NB4 (cell line): ENCODE results near the gene RESF1.

Experiments used
- DNase-seq: peaks from one replicate; pipeline ENCODE4 v3.0.0; 2010; ENCODE audit warnings: low read depth
- H3K4me3 ChIP-seq: one replicate; pipeline ENCODE4 v1.5.1; 2011; ENCODE audit warnings: mild to moderate bottlenecking, low read depth, low read length, moderate library complexity
- MYC ChIP-seq: IDR thresholded peaks from 2 replicates; pipeline ENCODE4 v1.6.1; 2011; ENCODE audit warnings: low read depth, low read length
- POLR2A ChIP-seq: IDR thresholded peaks from 2 replicates; pipeline ENCODE4 v1.6.1; 2011; ENCODE audit warnings: mild to moderate bottlenecking; ENCODE audit not compliant: insufficient read length; ENCODE audit errors: extremely low read depth
- TF ChIP-seq, protein P1 (sequence below): IDR thresholded peaks from one replicate; pipeline ENCODE4 v1.5.1; 2012; ENCODE audit warnings: low read depth, low read length
- TF ChIP-seq, protein P2 (sequence below): IDR thresholded peaks from 2 replicates; pipeline ENCODE4 v1.6.1; 2011; ENCODE audit warnings: low read depth, low read length

Gene RESF1

DNA sequence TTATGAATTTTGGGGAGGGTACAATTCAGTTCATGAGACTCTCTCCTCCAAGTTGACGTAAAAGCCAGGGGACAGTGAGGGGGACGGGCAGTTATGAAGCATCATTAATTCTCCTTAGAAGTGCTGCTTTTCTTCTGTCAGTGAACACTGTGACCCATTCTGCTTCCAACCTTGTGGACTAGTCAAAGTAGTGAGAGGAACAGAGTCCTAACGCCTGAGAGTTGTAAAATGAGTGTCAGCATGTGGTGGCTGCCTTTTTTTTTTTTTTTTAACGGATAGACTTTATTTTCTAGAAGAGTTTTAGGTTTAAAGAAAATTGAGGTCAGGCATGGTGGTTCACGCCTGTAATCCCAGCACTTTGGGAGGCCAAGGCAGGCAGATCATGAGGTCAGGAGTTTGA lies 15.5 kb downstream of the RESF1 start:
- no peak for DNase-seq
- no peak overlapping the region for H3K4me3 ChIP-seq
- TF ChIP-seq, protein P1, sequence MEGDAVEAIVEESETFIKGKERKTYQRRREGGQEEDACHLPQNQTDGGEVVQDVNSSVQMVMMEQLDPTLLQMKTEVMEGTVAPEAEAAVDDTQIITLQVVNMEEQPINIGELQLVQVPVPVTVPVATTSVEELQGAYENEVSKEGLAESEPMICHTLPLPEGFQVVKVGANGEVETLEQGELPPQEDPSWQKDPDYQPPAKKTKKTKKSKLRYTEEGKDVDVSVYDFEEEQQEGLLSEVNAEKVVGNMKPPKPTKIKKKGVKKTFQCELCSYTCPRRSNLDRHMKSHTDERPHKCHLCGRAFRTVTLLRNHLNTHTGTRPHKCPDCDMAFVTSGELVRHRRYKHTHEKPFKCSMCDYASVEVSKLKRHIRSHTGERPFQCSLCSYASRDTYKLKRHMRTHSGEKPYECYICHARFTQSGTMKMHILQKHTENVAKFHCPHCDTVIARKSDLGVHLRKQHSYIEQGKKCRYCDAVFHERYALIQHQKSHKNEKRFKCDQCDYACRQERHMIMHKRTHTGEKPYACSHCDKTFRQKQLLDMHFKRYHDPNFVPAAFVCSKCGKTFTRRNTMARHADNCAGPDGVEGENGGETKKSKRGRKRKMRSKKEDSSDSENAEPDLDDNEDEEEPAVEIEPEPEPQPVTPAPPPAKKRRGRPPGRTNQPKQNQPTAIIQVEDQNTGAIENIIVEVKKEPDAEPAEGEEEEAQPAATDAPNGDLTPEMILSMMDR = no peak
- TF ChIP-seq, protein P2, sequence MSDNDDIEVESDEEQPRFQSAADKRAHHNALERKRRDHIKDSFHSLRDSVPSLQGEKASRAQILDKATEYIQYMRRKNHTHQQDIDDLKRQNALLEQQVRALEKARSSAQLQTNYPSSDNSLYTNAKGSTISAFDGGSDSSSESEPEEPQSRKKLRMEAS = no peak
- TF ChIP-seq POLR2A = no peak
- TF ChIP-seq MYC = no peak

DNA sequence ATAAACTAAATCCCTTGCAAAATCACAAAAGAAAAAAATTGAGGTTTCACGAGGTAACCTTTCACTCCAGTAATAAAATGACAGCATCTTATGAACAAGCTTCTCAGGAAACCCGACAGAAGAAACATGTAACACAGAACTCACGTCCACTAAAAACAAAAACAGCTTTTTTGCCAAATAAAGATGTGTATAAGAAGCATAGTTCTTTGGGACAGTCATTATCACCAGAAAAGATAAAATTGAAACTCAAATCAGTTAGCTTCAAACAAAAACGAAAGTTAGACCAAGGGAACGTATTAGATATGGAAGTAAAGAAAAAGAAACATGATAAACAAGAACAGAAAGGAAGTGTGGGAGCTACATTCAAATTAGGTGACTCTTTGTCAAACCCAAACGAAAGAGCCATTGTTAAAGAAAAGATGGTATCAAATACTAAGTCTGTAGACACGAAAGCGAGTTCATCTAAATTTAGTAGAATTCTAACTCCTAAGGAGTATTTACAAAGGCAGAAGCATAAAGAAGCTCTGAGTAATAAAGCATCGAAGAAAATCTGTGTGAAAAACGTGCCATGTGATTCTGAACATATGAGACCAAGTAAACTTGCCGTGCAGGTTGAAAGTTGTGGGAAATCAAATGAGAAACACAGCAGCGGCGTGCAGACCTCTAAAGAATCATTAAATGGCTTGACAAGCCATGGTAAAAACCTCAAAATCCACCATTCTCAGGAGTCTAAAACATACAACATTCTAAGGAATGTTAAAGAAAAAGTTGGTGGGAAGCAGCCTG lies 25.8 kb downstream of the RESF1 start:
- TF ChIP-seq, protein P2 = no peak
- no peak overlapping the region for H3K4me3 ChIP-seq

DNA sequence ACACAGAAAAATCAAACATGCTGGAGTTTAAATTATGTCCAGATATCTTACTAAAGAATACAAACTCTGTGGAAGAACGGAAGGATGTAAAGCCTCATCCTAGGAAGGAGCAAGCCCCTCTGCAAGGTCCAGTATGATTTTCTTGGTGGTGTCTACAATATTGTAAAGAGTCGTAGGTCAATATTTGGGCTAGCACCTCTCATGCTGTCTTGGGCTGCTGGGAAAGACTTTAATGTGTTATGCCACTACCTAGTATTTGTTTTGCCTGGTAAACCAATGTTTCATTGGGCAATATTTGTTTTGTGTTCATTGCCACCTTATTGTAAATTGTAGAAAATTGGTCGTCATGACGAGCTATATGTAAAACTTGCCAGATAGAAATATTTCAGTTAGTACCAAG lies 26.6 kb downstream of the RESF1 start:
- no peak for TF ChIP-seq POLR2A
- TF ChIP-seq, protein P2 = no peak
- TF ChIP-seq, protein P1 = no peak
- TF ChIP-seq MYC = no peak
- no peak overlapping the region for H3K4me3 ChIP-seq
- DNase-seq = no peak

More for the DNA sequence above, 25.8 kb downstream of the RESF1 start:
- DNase-seq = no peak

DNA sequence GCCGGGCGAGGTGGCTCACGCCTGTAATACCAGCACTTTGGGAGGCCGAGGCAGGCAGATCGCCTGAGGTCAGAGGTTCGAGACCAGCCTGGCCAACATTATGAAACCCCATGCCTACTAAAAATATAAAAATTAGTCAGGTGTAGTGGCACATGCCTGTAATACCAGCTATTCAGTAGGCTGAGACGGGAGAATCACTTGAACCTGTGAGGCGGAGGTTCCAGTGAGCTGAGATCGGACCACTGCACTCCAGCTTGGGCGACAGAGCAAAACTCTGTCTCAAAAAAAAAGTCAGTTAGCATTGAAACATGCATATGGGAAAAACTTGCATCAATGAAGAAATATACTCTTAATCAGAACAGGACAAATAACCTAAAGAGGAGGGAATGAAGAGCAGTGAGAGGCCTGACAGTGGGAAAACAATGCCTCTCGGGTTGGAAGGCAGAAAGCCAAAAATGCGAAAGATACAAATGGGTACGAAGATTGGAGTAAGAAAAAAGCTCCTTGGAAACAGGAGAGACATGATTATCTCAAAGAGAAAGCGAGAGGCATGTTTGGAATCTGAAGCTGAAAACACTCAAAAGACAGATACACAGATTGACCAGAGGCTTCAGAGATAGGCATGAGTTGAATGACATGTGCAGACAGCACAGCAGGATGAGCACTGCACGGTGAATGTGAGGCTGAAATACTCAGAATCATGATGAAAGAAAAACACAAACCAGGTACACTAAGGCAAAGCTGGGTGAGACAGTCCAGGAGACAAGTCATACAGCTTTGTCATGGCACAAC lies 30.6 kb downstream of the RESF1 start:
- DNase-seq = no peak
- TF ChIP-seq MYC (no peak), POLR2A (no peak)
- TF ChIP-seq, protein P2 = no peak
- TF ChIP-seq, protein P1 = no peak
- no peak overlapping the region for H3K4me3 ChIP-seq

DNA sequence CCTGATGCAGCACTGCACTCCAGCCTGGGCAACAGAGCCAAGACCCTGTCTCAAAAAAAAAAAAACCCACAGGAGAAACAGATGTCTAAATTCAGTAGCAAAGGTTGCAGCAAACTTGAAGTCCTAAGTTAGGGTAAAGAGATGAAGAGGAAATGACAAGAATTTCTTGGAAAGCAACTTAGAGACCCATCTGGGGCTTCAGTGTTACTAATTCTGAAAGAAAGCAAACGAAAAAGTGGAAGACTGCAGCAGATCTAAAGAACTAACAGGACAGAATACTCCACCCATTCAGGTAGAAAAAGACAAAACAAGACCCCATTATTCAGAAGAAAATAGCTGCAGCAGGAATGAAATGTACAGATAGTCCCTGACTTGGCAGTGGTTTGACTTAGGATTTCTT lies 31.9 kb downstream of the RESF1 start:
- TF ChIP-seq POLR2A (no peak), MYC (no peak)
- TF ChIP-seq, protein P1 = no peak
- TF ChIP-seq, protein P2 = no peak
- H3K4me3 ChIP-seq = no peak overlapping the region
- no peak for DNase-seq

DNA sequence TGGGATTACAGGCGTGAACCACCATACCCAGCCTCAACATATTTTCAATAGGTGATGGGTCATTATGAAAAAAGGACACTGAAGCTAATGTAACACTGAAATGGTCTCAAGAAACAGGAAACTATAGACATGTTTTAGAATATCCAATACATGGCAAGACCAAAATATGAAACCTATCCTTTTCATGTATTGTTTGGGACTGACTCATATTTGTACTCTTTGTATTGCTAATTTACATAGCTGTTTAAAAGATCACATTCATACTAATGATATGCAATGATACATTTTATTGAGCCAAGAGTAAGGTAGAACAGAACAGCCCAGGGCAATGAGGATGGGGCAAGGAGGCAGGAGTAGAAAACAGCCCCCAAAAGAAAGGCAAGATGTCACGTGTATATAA lies 32.6 kb downstream of the RESF1 start:
- no peak for DNase-seq
- H3K4me3 ChIP-seq = no peak overlapping the region
- TF ChIP-seq POLR2A (no peak), MYC (no peak)
- TF ChIP-seq, protein P2 = no peak
- TF ChIP-seq, protein P1 = no peak
